Ascending aorta (tissue), 2 donors: ENCODE data around the gene NMNAT3. TPM values are rescaled to one million over a fixed set of nuclear protein-coding genes. Genes with fewer than 3 reads are reported as not detected.

Experiments used
- DNase-seq, 2 donors: peaks; one replicate each; pipeline ENCODE4 v3.0.0-alpha.2; 2019; ENCODE audit warnings: low spot score in 2 of 2
- H3K27ac ChIP-seq, 2 donors: fragments of 200-600 bp; sonication (generic); one replicate each; pipeline ENCODE4 v1.5.1; 2016 to 2017; ENCODE audit warnings: mild to moderate bottlenecking in 1 of 2
- H3K27me3 ChIP-seq: fragments of 200-600 bp; sonication (generic); one replicate; pipeline ENCODE4 v1.5.1; 2017
- H3K36me3 ChIP-seq, 2 donors: fragments of 200-600 bp; sonication (generic); one replicate each; pipeline ENCODE4 v1.5.1; 2016
- H3K4me1 ChIP-seq, 2 donors: fragments of 200-600 bp; sonication (generic); one replicate each; pipeline ENCODE4 v1.5.1; 2016 to 2017; ENCODE audit warnings: mild to moderate bottlenecking in 1 of 2
- H3K4me3 ChIP-seq, 2 donors: fragments of 200-600 bp; sonication (generic); one replicate each; pipeline ENCODE4 v1.5.1; 2016 to 2017; ENCODE audit warnings: mild to moderate bottlenecking in 1 of 2
- H3K9me3 ChIP-seq, 2 donors: fragments of 200-600 bp; sonication (generic); one replicate each; pipeline ENCODE4 v1.5.1; 2016
- intact Hi-C: fragments of 100-400 bp; cut with DNase I; formaldehyde crosslinking; loops from one replicate; pipeline ENCODE4 v1.15.1; 2023
- total RNA-seq: library from RNA; depleted of rRNA; stranded (reverse); fragments of >200 nt; gene quantifications from one replicate; pipeline ENCODE4 v1.1.0, GENCODE V29; 2016
- TF ChIP-seq, protein P1 (sequence below), 3 experiments: fragments of 200-600 bp in 2 of 3; fragments of 450-650 bp in 1 of 3; sonication (generic) in 2 of 3; IDR thresholded peaks; one replicate each; pipeline ENCODE4 v1.5.1; 2016 to 2019; ENCODE audit warnings: antibody characterized with exemption in 3 of 3, mild to moderate bottlenecking in 1 of 3, moderate library complexity in 1 of 3

The NMNAT3 gene
- total RNA-seq, 1 donor from 2014 or later: 1.2 TPM

DNA sequence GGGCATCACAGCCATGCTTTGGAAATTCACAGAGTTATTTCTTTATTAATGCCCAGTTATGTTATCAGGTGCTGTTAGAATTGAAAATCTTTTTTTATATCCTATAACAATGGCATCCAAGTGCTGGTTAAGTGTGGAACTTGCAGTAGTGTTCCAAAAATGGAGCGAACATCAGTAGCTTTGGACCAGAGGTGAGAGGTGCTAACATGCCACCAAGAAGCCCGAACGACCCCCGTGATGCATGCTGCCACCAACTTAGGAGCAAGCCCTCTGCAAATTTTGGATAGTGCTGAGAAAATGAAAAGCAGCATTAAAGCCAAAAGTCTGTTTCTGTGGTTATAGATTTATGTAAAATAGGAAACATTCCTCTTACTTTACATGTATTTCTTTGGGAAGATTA lies 163.0 kb downstream of the NMNAT3 start:
- Histone ChIP-seq H3K4me1 (no peaks in the 10 kb centered on the region), H3K4me3 (no peak overlapping the region), H3K9me3 (no peaks in the 10 kb centered on the region), H3K36me3 (no peaks in the 10 kb centered on the region), H3K27ac (no peak overlapping the region), H3K27me3 (no peaks in the 10 kb centered on the region)
- DNase-seq: no peak
- TF ChIP-seq, protein P1, sequence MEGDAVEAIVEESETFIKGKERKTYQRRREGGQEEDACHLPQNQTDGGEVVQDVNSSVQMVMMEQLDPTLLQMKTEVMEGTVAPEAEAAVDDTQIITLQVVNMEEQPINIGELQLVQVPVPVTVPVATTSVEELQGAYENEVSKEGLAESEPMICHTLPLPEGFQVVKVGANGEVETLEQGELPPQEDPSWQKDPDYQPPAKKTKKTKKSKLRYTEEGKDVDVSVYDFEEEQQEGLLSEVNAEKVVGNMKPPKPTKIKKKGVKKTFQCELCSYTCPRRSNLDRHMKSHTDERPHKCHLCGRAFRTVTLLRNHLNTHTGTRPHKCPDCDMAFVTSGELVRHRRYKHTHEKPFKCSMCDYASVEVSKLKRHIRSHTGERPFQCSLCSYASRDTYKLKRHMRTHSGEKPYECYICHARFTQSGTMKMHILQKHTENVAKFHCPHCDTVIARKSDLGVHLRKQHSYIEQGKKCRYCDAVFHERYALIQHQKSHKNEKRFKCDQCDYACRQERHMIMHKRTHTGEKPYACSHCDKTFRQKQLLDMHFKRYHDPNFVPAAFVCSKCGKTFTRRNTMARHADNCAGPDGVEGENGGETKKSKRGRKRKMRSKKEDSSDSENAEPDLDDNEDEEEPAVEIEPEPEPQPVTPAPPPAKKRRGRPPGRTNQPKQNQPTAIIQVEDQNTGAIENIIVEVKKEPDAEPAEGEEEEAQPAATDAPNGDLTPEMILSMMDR (IDR thresholded peaks at IDR 0.05): no peak
- intact Hi-C loops: no loop called here

Other genes with a start within 250 kb of the NMNAT3 start
- gene RBP2, start 201.5 kb downstream of the NMNAT3 start, total RNA-seq: not detected
- 2.1 TPM for gene RBP1, start 138.2 kb downstream of the NMNAT3 start, total RNA-seq